ENCODE measurements around the gene NFIX. TPM values are rescaled to one million over a fixed set of nuclear protein-coding genes. Genes with fewer than 3 reads are reported as not detected.

The NFIX gene
- total and polyA plus RNA-seq, 9 of the 15 experiments (the other 6 are each of a cell fraction or from before 2014, with no cell fraction given) = 0.28 to 26.8 (median 5.4) TPM

- H3K4me3 ChIP-seq = no peak overlapping the region
- peak overlapping the region in 1 of 2 experiments; percentile 49; a peak in 2 of 4 replicates for H3K9ac ChIP-seq (ENCODE audit: insufficient read depth in 1 of 2, low read depth in 2 of 2, low read length in 2 of 2)
- peaks cover 81% of the 10 kb centered on the region for H3K79me2 ChIP-seq (ENCODE audit: control insufficient read depth, insufficient read depth, low read length)
- no peaks in the 10 kb centered on the region for H3K36me3 ChIP-seq (ENCODE audit: control insufficient read depth, insufficient read depth, low read length)
- H3K4me2 ChIP-seq (ENCODE audit: insufficient read depth, low read length) = peak overlapping the region; percentile 56; the same call in 1 of the 2 replicates
- H3K27ac ChIP-seq (ENCODE audit: extremely low read depth, low read depth, low read length) = peak overlapping the region; percentile 55; the same call in 2 of the 3 replicates
- H3K27me3 ChIP-seq (ENCODE audit: control insufficient read depth in 2 of 2, insufficient read depth in 2 of 2, low read length in 2 of 2) = no peaks in the 10 kb centered on the region
- no peaks in the 10 kb centered on the region for H3K9me1 ChIP-seq (ENCODE audit: control insufficient read depth, insufficient read depth, low read length)
- H3K9me3 ChIP-seq (replicated peaks; ENCODE audit: control insufficient read depth, insufficient read depth, low read depth, low read length) = no peaks in the 10 kb centered on the region
- intact Hi-C loops (cut with micrococcal nuclease) = no loop called here
- peak overlapping the region; percentile 40; the same call in 1 of the 2 replicates for H2AFZ ChIP-seq (ENCODE audit: low read depth, low read length)
- BruUV-seq (replicated peaks) = no TSS peak
- peaks cover 53 to 72% of the 10 kb centered on the region in 2 experiments for H3K4me1 ChIP-seq (replicated peaks in 1 of 2; ENCODE audit: control insufficient read depth in 2 of 2, insufficient read depth in 2 of 2, low read length in 2 of 2)
- 38% methylated on average over 5 of the region's 7 CpGs for WGBS (ENCODE audit: insufficient coverage, low coverage, missing lambda C conversion rate)
- DNase-seq (ENCODE audit: extremely low read depth in 1 of 4, low spot score in 3 of 4) (peak in 1 of 4 experiments; percentile 15), FAIRE-seq (peak; percentile 51), ATAC-seq (no peak)
- ChIA-PET POLR2A (interaction anchor here (0.6 kb wide), 1 partner anchor 10 kb away, joined by 4 read pairs; no protein-coding TSS in a partner anchor), CTCF (ENCODE audit: low intra/inter-chr PET ratio) (no interaction called here)
- H4K20me1 ChIP-seq (replicated peaks; ENCODE audit: control insufficient read depth, insufficient read depth, low read length) = no peaks in the 10 kb centered on the region
- in situ Hi-C loops (cut with MboI) = no loop called here
- peak; percentile 94 for TF ChIP-seq EGR1 (conservative IDR thresholded peaks at IDR 0.05)
- TF ChIP-seq, protein P1, sequence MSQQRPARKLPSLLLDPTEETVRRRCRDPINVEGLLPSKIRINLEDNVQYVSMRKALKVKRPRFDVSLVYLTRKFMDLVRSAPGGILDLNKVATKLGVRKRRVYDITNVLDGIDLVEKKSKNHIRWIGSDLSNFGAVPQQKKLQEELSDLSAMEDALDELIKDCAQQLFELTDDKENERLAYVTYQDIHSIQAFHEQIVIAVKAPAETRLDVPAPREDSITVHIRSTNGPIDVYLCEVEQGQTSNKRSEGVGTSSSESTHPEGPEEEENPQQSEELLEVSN (IDR thresholded peaks at IDR 0.05; ENCODE audit: borderline replicate concordance in 1 of 2, extremely low read depth in 1 of 2, insufficient read depth in 1 of 2, insufficient read length in 1 of 2, low read depth in 1 of 2, low read length in 1 of 2, poor library complexity in 1 of 2, severe bottlenecking in 1 of 2) = peak in 1 of 2 experiments; percentile 63
- TF ChIP-seq ZNF507 (tag; conservative IDR thresholded peaks at IDR 0.05) = 0 out of 2 replicates have a peak, but pooled peaks have one; percentile 25
- TF ChIP-seq, protein P2, sequence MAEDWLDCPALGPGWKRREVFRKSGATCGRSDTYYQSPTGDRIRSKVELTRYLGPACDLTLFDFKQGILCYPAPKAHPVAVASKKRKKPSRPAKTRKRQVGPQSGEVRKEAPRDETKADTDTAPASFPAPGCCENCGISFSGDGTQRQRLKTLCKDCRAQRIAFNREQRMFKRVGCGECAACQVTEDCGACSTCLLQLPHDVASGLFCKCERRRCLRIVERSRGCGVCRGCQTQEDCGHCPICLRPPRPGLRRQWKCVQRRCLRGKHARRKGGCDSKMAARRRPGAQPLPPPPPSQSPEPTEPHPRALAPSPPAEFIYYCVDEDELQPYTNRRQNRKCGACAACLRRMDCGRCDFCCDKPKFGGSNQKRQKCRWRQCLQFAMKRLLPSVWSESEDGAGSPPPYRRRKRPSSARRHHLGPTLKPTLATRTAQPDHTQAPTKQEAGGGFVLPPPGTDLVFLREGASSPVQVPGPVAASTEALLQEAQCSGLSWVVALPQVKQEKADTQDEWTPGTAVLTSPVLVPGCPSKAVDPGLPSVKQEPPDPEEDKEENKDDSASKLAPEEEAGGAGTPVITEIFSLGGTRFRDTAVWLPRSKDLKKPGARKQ (CRISPR knock-in tag; IDR thresholded peaks at IDR 0.05) = no peak
- TF ChIP-seq, protein P3, sequence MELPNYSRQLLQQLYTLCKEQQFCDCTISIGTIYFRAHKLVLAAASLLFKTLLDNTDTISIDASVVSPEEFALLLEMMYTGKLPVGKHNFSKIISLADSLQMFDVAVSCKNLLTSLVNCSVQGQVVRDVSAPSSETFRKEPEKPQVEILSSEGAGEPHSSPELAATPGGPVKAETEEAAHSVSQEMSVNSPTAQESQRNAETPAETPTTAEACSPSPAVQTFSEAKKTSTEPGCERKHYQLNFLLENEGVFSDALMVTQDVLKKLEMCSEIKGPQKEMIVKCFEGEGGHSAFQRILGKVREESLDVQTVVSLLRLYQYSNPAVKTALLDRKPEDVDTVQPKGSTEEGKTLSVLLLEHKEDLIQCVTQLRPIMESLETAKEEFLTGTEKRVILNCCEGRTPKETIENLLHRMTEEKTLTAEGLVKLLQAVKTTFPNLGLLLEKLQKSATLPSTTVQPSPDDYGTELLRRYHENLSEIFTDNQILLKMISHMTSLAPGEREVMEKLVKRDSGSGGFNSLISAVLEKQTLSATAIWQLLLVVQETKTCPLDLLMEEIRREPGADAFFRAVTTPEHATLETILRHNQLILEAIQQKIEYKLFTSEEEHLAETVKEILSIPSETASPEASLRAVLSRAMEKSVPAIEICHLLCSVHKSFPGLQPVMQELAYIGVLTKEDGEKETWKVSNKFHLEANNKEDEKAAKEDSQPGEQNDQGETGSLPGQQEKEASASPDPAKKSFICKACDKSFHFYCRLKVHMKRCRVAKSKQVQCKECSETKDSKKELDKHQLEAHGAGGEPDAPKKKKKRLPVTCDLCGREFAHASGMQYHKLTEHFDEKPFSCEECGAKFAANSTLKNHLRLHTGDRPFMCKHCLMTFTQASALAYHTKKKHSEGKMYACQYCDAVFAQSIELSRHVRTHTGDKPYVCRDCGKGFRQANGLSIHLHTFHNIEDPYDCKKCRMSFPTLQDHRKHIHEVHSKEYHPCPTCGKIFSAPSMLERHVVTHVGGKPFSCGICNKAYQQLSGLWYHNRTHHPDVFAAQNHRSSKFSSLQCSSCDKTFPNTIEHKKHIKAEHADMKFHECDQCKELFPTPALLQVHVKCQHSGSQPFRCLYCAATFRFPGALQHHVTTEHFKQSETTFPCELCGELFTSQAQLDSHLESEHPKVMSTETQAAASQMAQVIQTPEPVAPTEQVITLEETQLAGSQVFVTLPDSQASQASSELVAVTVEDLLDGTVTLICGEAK (IDR thresholded peaks at IDR 0.05) = 0 out of 2 replicates have a peak, but pooled peaks have one; percentile 24
- TF ChIP-seq, protein P3 (CRISPR knock-in tag; IDR thresholded peaks at IDR 0.05) = no peak
- no peak for TF ChIP-seq ZNF639 (CRISPR knock-in tag; conservative IDR thresholded peaks at IDR 0.05 in 1 of 2, IDR thresholded peaks at IDR 0.05 in 1 of 2)
Observed at GRCh38 chr19:13016245-13016627, 21.0 kb downstream of the NFIX start.
